ENCODE measurements around the gene ASB15. TPM values are rescaled to one million over a fixed set of nuclear protein-coding genes. Genes with fewer than 3 reads are reported as not detected.
"Not testable (repeated sequence)": the region's sequence is repeated elsewhere in the genome, so short reads cannot be mapped to it uniquely, and the experiment has no call there.

Gene ASB15
- total RNA-seq: not detected

DNA sequence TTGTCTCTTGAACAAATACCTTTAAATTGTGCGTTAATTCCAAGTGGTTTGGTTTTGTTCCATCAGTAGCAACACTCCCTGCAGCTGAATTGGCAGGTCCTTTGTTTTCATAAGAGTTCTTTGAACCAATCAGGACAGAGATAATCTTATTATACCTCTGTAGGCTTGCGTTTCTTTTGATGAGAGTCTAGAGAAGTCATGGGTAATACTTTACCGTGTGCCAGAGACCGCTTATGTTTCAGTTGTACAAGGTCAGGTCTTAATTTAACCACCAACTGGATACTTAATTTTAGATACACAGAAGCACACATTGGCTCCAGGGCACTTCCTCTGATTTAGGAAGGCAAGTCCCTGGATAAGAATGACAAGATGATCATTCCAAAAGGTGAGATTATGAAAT lies at the start of gene ASB15:
ASB15 (plus strand) TSS at position 292 of the 400 bp plus-strand sequence. CDS start 12,682 bp downstream, outside the sequence.
- 46 to 53% methylated on average over 4 of the region's 4 CpGs for WGBS, 2 donors
- intact Hi-C loops (cut with DNase I; ENCODE audit: low total_unique reads): no loop called here
- TF ChIP-seq CTCF (IDR thresholded peaks at IDR 0.05) (no peak), POLR2A (IDR thresholded peaks at IDR 0.05) (no peak)
- no peak within 1 kb of the TSS for H3K4me3 ChIP-seq (ENCODE audit: low read depth, poor library complexity, severe bottlenecking)
- no peak for DNase-seq (ENCODE audit: low spot score in 2 of 2)

- H3K4me3 ChIP-seq (ENCODE audit: low read depth, poor library complexity, severe bottlenecking); DNase-seq (ENCODE audit: low spot score in 2 of 2); intact Hi-C loops (cut with DNase I; ENCODE audit: low total_unique reads): not testable (repeated sequence)
Observed at GRCh38 chr7:123552134-123552533, 49.5 kb upstream of the ASB15 start.

- intact Hi-C loops (cut with DNase I; ENCODE audit: low total_unique reads): no loop called here
- DNase-seq (ENCODE audit: low spot score in 2 of 2): no peak
- TF ChIP-seq CTCF (IDR thresholded peaks at IDR 0.05) (no peak), POLR2A (IDR thresholded peaks at IDR 0.05) (no peak)
- WGBS, 2 donors: 93 to 95% methylated on average over 2 of the region's 2 CpGs
- no peak overlapping the region for H3K4me3 ChIP-seq (ENCODE audit: low read depth, poor library complexity, severe bottlenecking)
Observed at GRCh38 chr7:123552641-123553040, 49.0 kb upstream of the ASB15 start.

- intact Hi-C loops (cut with DNase I; ENCODE audit: low total_unique reads): no loop called here
- no peak for DNase-seq (ENCODE audit: low spot score in 2 of 2)
- no peak overlapping the region for H3K4me3 ChIP-seq (ENCODE audit: low read depth, poor library complexity, severe bottlenecking)
- TF ChIP-seq CTCF (IDR thresholded peaks at IDR 0.05): no peak
- TF ChIP-seq POLR2A (IDR thresholded peaks at IDR 0.05): no peak
- 87 to 90% methylated on average over 3 of the region's 3 CpGs for WGBS, 2 donors
Observed at GRCh38 chr7:123553159-123553558, 48.5 kb upstream of the ASB15 start.

- no peak for DNase-seq (ENCODE audit: low spot score in 2 of 2)
- H3K4me3 ChIP-seq (ENCODE audit: low read depth, poor library complexity, severe bottlenecking): no peak overlapping the region
- TF ChIP-seq CTCF (IDR thresholded peaks at IDR 0.05): no peak
- no peak for TF ChIP-seq POLR2A (IDR thresholded peaks at IDR 0.05)
- intact Hi-C loops (cut with DNase I; ENCODE audit: low total_unique reads): no loop called here
Observed at GRCh38 chr7:123555484-123555883, 46.1 kb upstream of the ASB15 start.

- TF ChIP-seq CTCF (IDR thresholded peaks at IDR 0.05) (no peak), POLR2A (IDR thresholded peaks at IDR 0.05) (no peak)
- intact Hi-C loops (cut with DNase I; ENCODE audit: low total_unique reads): no loop called here
- H3K4me3 ChIP-seq (ENCODE audit: low read depth, poor library complexity, severe bottlenecking): peak overlapping the region; percentile 98
- DNase-seq (ENCODE audit: low spot score in 2 of 2): no peak
- 1 to 2% methylated on average over 12 of the region's 12 CpGs for WGBS, 2 donors
Observed at GRCh38 chr7:123557016-123557397, 44.6 kb upstream of the ASB15 start.
